H9 (cell line): ENCODE results near the gene HOXA1. TPM values are rescaled to one million over a fixed set of nuclear protein-coding genes. Genes with fewer than 3 reads are reported as not detected.

ENCODE experiments used
- DNase-seq: peaks from one replicate; pipeline ENCODE4 v3.0.0-alpha.2; 2017
- H2AFZ ChIP-seq: one replicate; pipeline ENCODE4 v1.6.1; 2013; ENCODE audit warnings: mild to moderate bottlenecking, low read length, control low read depth, moderate library complexity
- H2AK5ac ChIP-seq: 2 replicates; pipeline ENCODE4 v1.6.1; 2013; ENCODE audit warnings: low read length, control low read depth, mixed read lengths; ENCODE audit not compliant: insufficient read length
- H2BK120ac ChIP-seq: one replicate; pipeline ENCODE4 v1.6.1; 2013; ENCODE audit warnings: low read depth, mild to moderate bottlenecking, low read length, control low read depth, inconsistent platforms; ENCODE audit not compliant: poor library complexity, severe bottlenecking
- H2BK12ac ChIP-seq: 2 replicates; pipeline ENCODE4 v1.6.1; 2013; ENCODE audit warnings: low read length, control low read depth, mixed read lengths, low read depth; ENCODE audit not compliant: insufficient read length
- H2BK15ac ChIP-seq: 2 replicates; pipeline ENCODE4 v1.6.1; 2013; ENCODE audit warnings: low read depth, low read length, control low read depth
- H2BK20ac ChIP-seq: one replicate; pipeline ENCODE4 v1.6.1; 2013; ENCODE audit warnings: low read depth, mild to moderate bottlenecking, low read length, control low read depth, inconsistent platforms; ENCODE audit not compliant: poor library complexity, severe bottlenecking
- H2BK5ac ChIP-seq: 2 replicates; pipeline ENCODE4 v1.6.1; 2013; ENCODE audit warnings: low read length, control low read depth, mixed read lengths; ENCODE audit not compliant: insufficient read length
- H3K14ac ChIP-seq: 2 replicates; pipeline ENCODE4 v1.6.1; 2013; ENCODE audit warnings: low read length, control low read depth; ENCODE audit not compliant: insufficient read depth
- H3K18ac ChIP-seq: 2 replicates; pipeline ENCODE4 v1.6.1; 2013; ENCODE audit warnings: low read depth, mild to moderate bottlenecking, mixed read lengths, low read length, control low read depth; ENCODE audit not compliant: insufficient read length
- H3K23ac ChIP-seq: 2 replicates; pipeline ENCODE4 v1.6.1; 2013; ENCODE audit warnings: low read length, control low read depth, mixed read lengths, low read depth; ENCODE audit not compliant: insufficient read length
- H3K23me2 ChIP-seq: 2 replicates; pipeline ENCODE4 v1.6.1; 2013; ENCODE audit warnings: low read depth, mild to moderate bottlenecking, mixed read lengths, low read length, control low read depth; ENCODE audit not compliant: insufficient read length, poor library complexity, severe bottlenecking
- H3K27ac ChIP-seq: 2 replicates; pipeline ENCODE4 v1.5.1; 2013; ENCODE audit warnings: low read length, control low read depth, mixed read lengths, low read depth; ENCODE audit not compliant: insufficient read length
- H3K27me3 ChIP-seq: 2 replicates; pipeline ENCODE4 v1.6.1; 2013; ENCODE audit warnings: low read length, control low read depth, inconsistent platforms; ENCODE audit not compliant: insufficient read depth
- H3K4ac ChIP-seq: 2 replicates; pipeline ENCODE4 v1.6.1; 2013; ENCODE audit warnings: low read depth, mild to moderate bottlenecking, control low read depth, inconsistent platforms, low read length, moderate library complexity
- H3K4me1 ChIP-seq: 2 replicates; pipeline ENCODE4 v1.6.1; 2013; ENCODE audit warnings: low read length, control low read depth, inconsistent platforms; ENCODE audit not compliant: insufficient read depth
- H3K4me2 ChIP-seq: 2 replicates; pipeline ENCODE4 v1.6.1; 2013; ENCODE audit warnings: low read length, control low read depth, mixed read lengths; ENCODE audit not compliant: insufficient read length, insufficient read depth
- H3K56ac ChIP-seq: 2 replicates; pipeline ENCODE4 v1.6.1; 2013; ENCODE audit warnings: low read depth, mild to moderate bottlenecking, mixed read lengths, low read length, control low read depth; ENCODE audit not compliant: insufficient read length
- H3K79me1 ChIP-seq: 2 replicates; pipeline ENCODE4 v1.6.1; 2013; ENCODE audit warnings: low read depth, mild to moderate bottlenecking, moderate library complexity, low read length, control low read depth, inconsistent platforms; ENCODE audit not compliant: insufficient read depth, poor library complexity, severe bottlenecking
- H3K79me2 ChIP-seq: 2 replicates; pipeline ENCODE4 v1.6.1; 2013; ENCODE audit warnings: low read length, control low read depth, inconsistent platforms; ENCODE audit not compliant: insufficient read depth
- H3K9ac ChIP-seq: 2 replicates; pipeline ENCODE4 v1.6.1; 2013; ENCODE audit warnings: low read length, control low read depth, mixed read lengths; ENCODE audit not compliant: insufficient read length; ENCODE audit errors: extremely low read depth
- H3K9me3 ChIP-seq: one replicate; pipeline ENCODE4 v1.6.1; 2013; ENCODE audit warnings: low read depth, low read length, inconsistent platforms; ENCODE audit not compliant: control insufficient read depth
- H3T11ph ChIP-seq: one replicate; pipeline ENCODE4 v1.6.1; 2013; ENCODE audit warnings: mild to moderate bottlenecking, low read length, control low read depth, inconsistent platforms
- H4K20me1 ChIP-seq: one replicate; pipeline ENCODE4 v1.6.1; 2013; ENCODE audit not compliant: control insufficient read depth, insufficient read length, insufficient read depth
- H4K5ac ChIP-seq: 2 replicates; pipeline ENCODE4 v1.6.1; 2013; ENCODE audit warnings: low read depth, mild to moderate bottlenecking, mixed read lengths, low read length, control low read depth; ENCODE audit not compliant: insufficient read length
- H4K8ac ChIP-seq: replicated peaks from 2 replicates; pipeline ENCODE4 v1.6.1; 2013; ENCODE audit warnings: low read length, control low read depth, mixed read lengths, low read depth; ENCODE audit not compliant: insufficient read length
- H4K91ac ChIP-seq: 2 replicates; pipeline ENCODE4 v1.6.1; 2013; ENCODE audit warnings: low read depth, mild to moderate bottlenecking, moderate library complexity, mixed read lengths, low read length, control low read depth; ENCODE audit not compliant: insufficient read length
- H3K27ac Mint-ChIP-seq, 3 experiments: 2 replicates in 2 of 3; 3 replicates in 1 of 3; pipeline ENCODE4 v1.8.0; 2020 to 2021; ENCODE audit warnings: mixed read lengths in 3 of 3, mild to moderate bottlenecking in 1 of 3, moderate library complexity in 1 of 3
- H3K27me3 Mint-ChIP-seq: 2 replicates; pipeline ENCODE4 v1.8.0; 2021; ENCODE audit warnings: low read depth, mild to moderate bottlenecking, moderate library complexity, mixed read lengths
- H3K36me3 Mint-ChIP-seq, 3 experiments: 2 replicates in 2 of 3; 3 replicates in 1 of 3; pipeline ENCODE4 v1.8.0; 2020 to 2021; ENCODE audit warnings: low read depth in 3 of 3, mixed read lengths in 3 of 3; ENCODE audit not compliant: insufficient read depth in 1 of 3
- H3K4me1 Mint-ChIP-seq, 2 experiments: 2 replicates each; pipeline ENCODE4 v1.8.0; 2020; ENCODE audit warnings: mixed read lengths in 2 of 2
- H3K4me3 Mint-ChIP-seq, 2 experiments: 2 replicates in 1 of 2; 3 replicates in 1 of 2; pipeline ENCODE4 v1.8.0; 2020 to 2021; ENCODE audit warnings: mild to moderate bottlenecking in 2 of 2, mixed read lengths in 2 of 2, moderate library complexity in 1 of 2
- H3K9me3 Mint-ChIP-seq, 2 experiments: 2 replicates in 1 of 2; 3 replicates in 1 of 2; pipeline ENCODE4 v1.8.0; 2020; ENCODE audit warnings: mild to moderate bottlenecking in 2 of 2, mixed read lengths in 2 of 2, moderate library complexity in 1 of 2
- CTCF ChIP-seq: fragments of 200-600 bp; sonication (generic); conservative IDR thresholded peaks from 3 replicates; pipeline ENCODE4 v1.8.0; 2021; ENCODE audit warnings: antibody characterized with exemption, mild to moderate bottlenecking
- WGBS: extraction: QIAGEN DNeasy Blood & Tissue Kit; methylation state at CpG from one replicate; pipeline ENCODE4 v1.1.7; 2013; ENCODE audit warnings: missing lambda C conversion rate, low lambda C conversion rate, mixed read lengths; ENCODE audit not compliant: insufficient read length; ENCODE audit errors: extremely low coverage; 5-methylcytosine and 5-hydroxymethylcytosine counted together
- total RNA-seq: library from RNA; stranded (reverse); gene quantifications from 2 replicates; pipeline ENCODE4 v1.2.1, GENCODE V29; 2021

HOXA1 gene
- total RNA-seq, 1 experiment from 2014 or later: not detected

- H3K18ac ChIP-seq: no peak overlapping the region
- H2BK5ac ChIP-seq: no peak overlapping the region
- H3K4me1 ChIP-seq: no peaks in the 10 kb centered on the region
- H3K14ac ChIP-seq: no peak overlapping the region
- no peak overlapping the region for H3K4me3 Mint-ChIP-seq
- H4K8ac ChIP-seq: no peak overlapping the region
- H3K27ac Mint-ChIP-seq: no peak overlapping the region
- H2BK12ac ChIP-seq: no peak overlapping the region
- no peak overlapping the region for H3K23ac ChIP-seq
- no peak overlapping the region for H3K56ac ChIP-seq
- H3K79me1 ChIP-seq: no peaks in the 10 kb centered on the region
- no peak overlapping the region for H2AFZ ChIP-seq
- TF ChIP-seq CTCF: no peak
- no peak overlapping the region for H4K5ac ChIP-seq
- no peak overlapping the region for H2BK120ac ChIP-seq
- H2BK15ac ChIP-seq: no peak overlapping the region
- no peak overlapping the region for H2BK20ac ChIP-seq
- no CpG with 5 or more reads among the region's 14 CpGs for WGBS
- DNase-seq: no peak
- no peak overlapping the region for H3K4ac ChIP-seq
- H2AK5ac ChIP-seq: no peak overlapping the region
- H3K79me2 ChIP-seq: no peaks in the 10 kb centered on the region
- H3K27ac ChIP-seq: no peak overlapping the region
- no peak overlapping the region for H3K9ac ChIP-seq
- no peak overlapping the region for H3T11ph ChIP-seq
- H3K23me2 ChIP-seq: no peaks in the 10 kb centered on the region
- H4K91ac ChIP-seq: no peak overlapping the region
- H3K9me3 Mint-ChIP-seq: peaks cover 6 to 7% of the 10 kb centered on the region in 2 experiments; a peak in 4 of 5 replicates
- no peaks in the 10 kb centered on the region for H3K9me3 ChIP-seq
- H4K20me1 ChIP-seq: peaks cover 2% of the 10 kb centered on the region
- peaks cover 7 to 27% of the 10 kb centered on the region in 2 experiments for H3K4me1 Mint-ChIP-seq
- no peaks in the 10 kb centered on the region; a peak in 1 of 7 replicates for H3K36me3 Mint-ChIP-seq
- H3K27me3 Mint-ChIP-seq: peaks cover 100% of the 10 kb centered on the region
- no peak overlapping the region for H3K4me2 ChIP-seq
- H3K27me3 ChIP-seq: peaks cover 100% of the 10 kb centered on the region
Observed at GRCh38 chr7:27106901-27107240, 11.1 kb upstream of the HOXA1 start.
